Spleen (tissue), 7 donors: ENCODE data around the gene CHD1.

ENCODE experiments used
- CTCF ChIP-seq, 11 experiments: fragments of 200-600 bp in 7 of 11; fragments of 450-650 bp in 4 of 11; sonication (generic) in 4 of 11; IDR thresholded peaks in 8 of 11; conservative IDR thresholded peaks in 3 of 11; 1 replicate in 7 of 11; 2 replicates in 4 of 11; pipeline versions ENCODE4 v1.4.0 to v1.8.0; 2016 to 2021; ENCODE audit warnings: antibody characterized with exemption in 11 of 11, inconsistent platforms in 4 of 11, mild to moderate bottlenecking in 1 of 11
- POLR2A ChIP-seq, 3 donors: fragments of 450-650 bp; IDR thresholded peaks; one replicate each; pipeline ENCODE4 v1.5.1; 2017; ENCODE audit warnings: antibody characterized with exemption in 3 of 3, mild to moderate bottlenecking in 1 of 3
- POLR2AphosphoS5 ChIP-seq, 3 donors: sonication (generic); formaldehyde crosslinking; IDR thresholded peaks; one replicate each; pipeline ENCODE4 v1.5.1; 2017; ENCODE audit warnings: antibody characterized with exemption in 3 of 3
- donor health status: DM: no; HTN: no; CAD: no; lungs with moderate emphysema.
- donor health status: DM: no; HTN: no; CAD: no.
- donor health status: DM: no; HTN: no; CAD: no.

GRCh38 chr5:98880151-98880550, 48.7 kb downstream of the CHD1 start:
- no peak for TF ChIP-seq POLR2AphosphoS5 (IDR thresholded peaks at IDR 0.05)
- TF ChIP-seq CTCF (IDR thresholded peaks at IDR 0.05 in 8 of 11, conservative IDR thresholded peaks at IDR 0.05 in 3 of 11) = no peak
- TF ChIP-seq POLR2A (IDR thresholded peaks at IDR 0.05) = no peak
